Gastroesophageal sphincter (tissue), 3 donors: ENCODE results near the gene OR5K3.
"Not testable (repeated sequence)": the region's sequence is repeated elsewhere in the genome, so short reads cannot be mapped to it uniquely, and the experiment has no call there.

Experiments used
- CTCF ChIP-seq, 4 experiments: fragments of 200-600 bp in 2 of 4; fragments of 450-650 bp in 2 of 4; sonication (generic) in 1 of 4; IDR thresholded peaks; one replicate each; pipeline ENCODE4 v1.5.1; 2017 to 2019; ENCODE audit warnings: antibody characterized with exemption in 4 of 4, mild to moderate bottlenecking in 2 of 4, moderate library complexity in 2 of 4
- POLR2AphosphoS5 ChIP-seq: sonication (generic); formaldehyde crosslinking; IDR thresholded peaks from one replicate; pipeline ENCODE4 v1.6.1; 2017; ENCODE audit warnings: antibody characterized with exemption

- TF ChIP-seq CTCF (IDR thresholded peaks at IDR 0.05); POLR2AphosphoS5: not testable (repeated sequence)
These were observed 6.0 kb downstream of the OR5K3 start for GRCh38 chr3:98396482-98396881.
